GM20000 (cell line): Measurements from ENCODE around the gene OR52E5.

Experiments used
- DNase-seq: peaks from one replicate; pipeline ENCODE4 v3.0.0; 2012; ENCODE audit warnings: low spot score
- CTCF ChIP-seq: IDR thresholded peaks from 2 replicates; pipeline ENCODE4 v1.5.1; 2012; ENCODE audit warnings: mild to moderate bottlenecking, control low read depth; ENCODE audit errors: extremely low read depth, missing control alignments

OR52E5 gene

GRCh38 chr11:5923427-5923776 is 30.4 kb downstream of the OR52E5 start:
- DNase-seq, result no peak
- TF ChIP-seq CTCF, result no peak

- no peak for TF ChIP-seq CTCF
- DNase-seq, result no peak
Observed at GRCh38 chr11:5923794-5924193, 30.8 kb downstream of the OR52E5 start.

GRCh38 chr11:5928271-5928670 is 35.3 kb downstream of the OR52E5 start:
- TF ChIP-seq CTCF, result no peak

GRCh38 chr11:5928811-5929210 is 35.8 kb downstream of the OR52E5 start:
- DNase-seq, result no peak
- no peak for TF ChIP-seq CTCF

More at GRCh38 chr11:5928271-5928670, 35.3 kb downstream of the OR52E5 start:
- DNase-seq, result no peak

- DNase-seq, result no peak
- no peak for TF ChIP-seq CTCF
Observed at GRCh38 chr11:5929571-5930368, 36.8 kb downstream of the OR52E5 start.

GRCh38 chr11:5930614-5931013 is 37.6 kb downstream of the OR52E5 start:
- TF ChIP-seq CTCF, result no peak
- no peak for DNase-seq

- no peak for DNase-seq
- TF ChIP-seq CTCF, result no peak
Observed at GRCh38 chr11:5931061-5931460, 38.1 kb downstream of the OR52E5 start.
